Erythroblast (primary cell): ENCODE results near the gene PIGN.

Source experiments
- DNase-seq, 2 experiments: peaks; one replicate each; lab custom pipeline; 2025; lab: John Stamatoyannopoulos, UW
- GATA1 ChIP-seq: IDR thresholded peaks from 2 replicates; pipeline ENCODE4 v1.6.1; 2011; ENCODE audit warnings: low read depth, mild to moderate bottlenecking, control low read depth, low read length, moderate library complexity
- POLR2A ChIP-seq: IDR thresholded peaks from 2 replicates; pipeline ENCODE4 v1.6.1; 2011; ENCODE audit warnings: mild to moderate bottlenecking, low read length

Gene PIGN

DNA sequence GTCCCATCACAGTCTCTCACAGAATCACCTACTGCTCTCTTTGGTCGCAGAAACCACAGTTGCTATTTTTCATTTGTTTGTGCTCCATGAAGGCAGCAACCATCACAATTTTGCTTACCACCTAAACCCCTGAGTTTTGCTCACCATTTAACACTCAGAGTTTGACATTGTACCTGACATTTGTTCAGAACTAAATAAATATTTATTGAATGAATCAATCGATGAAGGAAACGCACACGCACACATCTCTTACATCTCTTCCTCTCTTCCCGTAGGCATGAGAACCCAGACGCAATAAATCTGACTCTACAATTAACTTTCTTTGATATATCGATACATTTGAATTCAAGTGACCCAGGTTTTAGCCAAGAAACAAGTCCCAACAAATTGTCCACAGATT lies 188.5 kb downstream of the PIGN start:
- TF ChIP-seq POLR2A (no peak), GATA1 (no peak)
- DNase-seq = no peak

DNA sequence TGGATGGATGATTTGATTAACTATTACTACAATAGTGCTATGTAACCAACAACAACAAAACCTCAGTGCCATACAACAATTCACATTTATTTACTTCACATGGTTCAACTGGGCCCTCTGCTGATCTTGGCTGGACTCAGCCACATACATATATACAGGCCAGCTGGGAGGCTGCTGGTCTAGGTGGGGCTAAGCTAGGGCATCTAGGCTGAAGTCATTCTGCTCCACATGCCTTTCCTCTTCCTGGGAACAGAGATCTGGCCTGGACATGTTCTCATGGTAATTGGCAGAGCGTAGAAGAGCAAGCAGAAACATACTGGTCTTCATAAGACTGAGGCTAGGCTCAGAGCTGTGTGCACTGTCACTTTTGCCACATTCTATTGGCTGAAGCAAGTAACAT lies 191.2 kb downstream of the PIGN start:
- DNase-seq = no peak

DNA sequence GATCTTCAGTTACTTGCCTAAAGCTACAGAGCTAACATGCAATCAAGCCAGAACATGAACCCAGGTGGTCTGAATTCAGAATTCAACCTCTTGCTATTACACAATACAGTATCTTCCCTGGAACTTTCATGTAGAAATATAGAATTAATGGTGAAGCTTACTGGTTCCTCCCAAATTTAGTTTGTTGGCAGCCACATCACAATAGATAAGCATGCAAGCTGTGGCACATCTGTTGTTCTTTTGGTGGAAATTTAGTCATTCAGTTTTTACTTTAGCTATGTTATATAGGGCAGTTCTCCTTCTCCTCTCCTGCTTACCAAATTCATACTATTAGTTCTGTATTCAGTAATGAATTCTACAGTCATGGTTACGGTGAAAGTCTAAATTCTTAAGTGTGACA lies 193.0 kb downstream of the PIGN start:
- DNase-seq = no peak
- no peak for TF ChIP-seq GATA1
- TF ChIP-seq POLR2A = no peak

More for the DNA sequence above, 191.2 kb downstream of the PIGN start:
- no peak for TF ChIP-seq POLR2A
- TF ChIP-seq GATA1 = no peak

DNA sequence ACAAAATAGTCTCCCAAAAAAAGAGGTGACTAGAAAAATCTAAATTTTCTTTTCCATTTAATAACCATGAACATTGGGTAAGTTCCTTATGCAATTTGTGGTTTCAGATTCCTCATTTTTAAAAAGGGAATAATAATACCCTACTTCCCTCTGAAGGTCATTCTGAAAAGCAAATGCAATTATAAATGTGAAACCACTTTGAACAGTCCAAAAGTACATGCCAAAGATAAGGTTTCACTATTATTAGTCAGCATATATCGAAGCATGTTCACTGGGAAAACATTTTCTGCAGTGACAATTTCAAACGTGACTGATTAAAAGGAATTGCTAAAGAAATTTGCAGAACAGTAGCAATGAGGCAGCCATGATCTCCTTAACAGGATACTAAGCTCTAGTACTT lies 193.9 kb downstream of the PIGN start:
- TF ChIP-seq GATA1 = no peak
- TF ChIP-seq POLR2A = no peak
- no peak for DNase-seq

DNA sequence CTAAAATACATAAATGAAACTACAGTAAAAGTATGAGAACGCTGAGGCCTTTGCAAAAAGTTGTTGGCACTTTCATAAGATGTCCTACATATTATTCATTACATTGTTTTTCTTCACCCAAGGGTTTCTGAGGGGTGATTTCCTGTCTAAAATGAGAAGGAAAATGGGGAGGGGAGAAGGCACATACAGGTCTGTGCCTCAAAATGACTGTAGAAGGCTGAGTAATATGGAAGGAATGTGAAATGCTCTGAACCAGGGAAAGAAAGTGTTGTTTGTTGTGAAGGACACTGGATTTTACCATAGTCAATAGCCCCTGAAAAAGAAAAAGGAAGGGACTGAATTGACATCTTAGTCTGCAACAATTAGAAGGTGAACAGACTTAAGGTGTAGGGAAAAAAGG lies 194.6 kb downstream of the PIGN start:
- DNase-seq = no peak
- TF ChIP-seq GATA1 = no peak
- TF ChIP-seq POLR2A = no peak

DNA sequence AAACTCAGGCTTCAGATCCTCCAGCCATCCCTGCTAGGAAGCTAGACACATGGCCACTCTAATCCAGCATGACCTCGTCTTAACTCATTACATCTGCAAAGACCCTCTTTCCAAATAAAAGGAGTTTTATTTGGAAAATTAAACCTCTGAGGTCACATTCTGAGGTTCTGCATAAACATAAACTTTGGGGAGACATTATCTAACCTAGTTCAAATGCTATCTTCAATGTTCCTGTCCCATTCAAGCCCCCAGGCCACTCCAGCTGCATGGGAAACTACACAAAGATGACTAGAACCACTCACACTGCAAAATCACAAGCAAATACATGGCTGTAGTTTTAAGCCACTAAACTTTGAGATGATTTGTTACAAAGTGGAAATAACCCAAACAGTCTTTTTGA lies 195.0 kb downstream of the PIGN start:
- TF ChIP-seq POLR2A (no peak), GATA1 (no peak)
- DNase-seq = no peak

DNA sequence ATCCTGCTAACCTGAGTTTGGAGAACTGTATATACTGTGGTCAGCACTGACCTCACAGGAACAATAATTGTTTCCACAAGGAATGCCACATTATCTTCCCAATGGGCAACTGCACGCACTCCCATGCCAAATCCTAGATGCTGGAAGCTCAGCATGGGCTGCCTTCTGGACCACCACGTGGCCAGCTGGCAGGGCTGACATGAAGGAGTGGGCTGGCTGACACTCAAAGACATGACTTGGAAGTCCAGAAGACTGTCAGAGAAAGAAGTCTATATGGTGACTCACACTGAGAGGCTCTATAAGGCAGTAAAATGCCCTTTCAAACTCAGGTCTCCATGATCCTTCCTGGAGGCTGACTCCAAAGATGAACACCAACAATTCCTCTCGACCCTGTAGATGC lies 195.7 kb downstream of the PIGN start:
- TF ChIP-seq GATA1 = no peak
- no peak for TF ChIP-seq POLR2A
- no peak for DNase-seq
